SK-N-SH (cell line): ENCODE measurements around the gene ASIC3. TPM values are rescaled to one million over a fixed set of nuclear protein-coding genes. Genes with fewer than 3 reads are reported as not detected.

Experiments
- CTCF ChIA-PET: fragments of 300-600, 350-600 bp; formaldehyde crosslinking; extraction: SDS; loops from one replicate; lab custom pipeline; 2021; lab: Yijun Ruan, JAX
- POLR2A ChIA-PET: fragments of 350-600 bp; sonication (Branson Sonifier 250); formaldehyde crosslinking; extraction: SDS; loops from one replicate; lab custom pipeline; 2020; ENCODE audit warnings: antibody characterized with exemption, inconsistent platforms; lab: Yijun Ruan, JAX
- DNase-seq: peaks from one replicate; pipeline ENCODE4 v3.0.0; 2012
- H2AFZ ChIP-seq: fragments of 200-600 bp; sonication (generic); 2 replicates; pipeline ENCODE4 v1.8.1; 2016; ENCODE audit warnings: antibody characterized with exemption, mild to moderate bottlenecking, low read depth
- H3F3A ChIP-seq: fragments of 200-600 bp; sonication (generic); replicated peaks from 2 replicates; pipeline ENCODE3; 2016; ENCODE audit warnings: antibody characterized with exemption, mild to moderate bottlenecking; ENCODE audit not compliant: insufficient read depth
- H3K27ac ChIP-seq, 2 experiments: fragments of 200-500 bp in 1 of 2; fragments of 200-600 bp in 1 of 2; sonication (Bioruptor generic) in 1 of 2; sonication (generic), shearing (Covaris generic) in 1 of 2; 2 replicates each; pipeline versions ENCODE4 v1.5.1 to v1.6.1; 2014 to 2016; ENCODE audit warnings: low read depth in 2 of 2, inconsistent platforms in 1 of 2, low read length in 1 of 2, mild to moderate bottlenecking in 1 of 2, mixed read lengths in 1 of 2
- H3K27me3 ChIP-seq: fragments of 200-600 bp; sonication (generic), shearing (Covaris generic); 2 replicates; pipeline ENCODE4 v1.6.1; 2016; ENCODE audit warnings: mixed run types; ENCODE audit not compliant: insufficient read depth
- H3K36me3 ChIP-seq, 2 experiments: fragments of 200-500 bp in 1 of 2; fragments of 200-600 bp in 1 of 2; sonication (Bioruptor generic) in 1 of 2; sonication (generic) in 1 of 2; replicated peaks in 1 of 2; 2 replicates each; pipeline versions ENCODE3 to v1.5.1; 2014 to 2016; ENCODE audit warnings: low read length in 1 of 2, mild to moderate bottlenecking in 1 of 2; ENCODE audit not compliant: insufficient read depth in 2 of 2, control insufficient read depth in 1 of 2
- H3K4me1 ChIP-seq, 2 experiments: fragments of 200-500 bp in 1 of 2; fragments of 200-600 bp in 1 of 2; sonication (Bioruptor generic) in 1 of 2; sonication (generic), shearing (Covaris generic) in 1 of 2; 2 replicates each; pipeline versions ENCODE4 v1.5.1 to v1.6.1; 2014 to 2016; ENCODE audit warnings: low read depth in 1 of 2, low read length in 1 of 2, mixed run types in 1 of 2; ENCODE audit not compliant: insufficient read depth in 2 of 2, control insufficient read depth in 1 of 2
- H3K4me2 ChIP-seq: fragments of 200-600 bp; sonication (generic), shearing (Covaris generic); 2 replicates; pipeline ENCODE4 v1.6.1; 2017; ENCODE audit warnings: mixed run types
- H3K4me3 ChIP-seq, 2 experiments: fragments of 200-500 bp in 1 of 2; fragments of 200-600 bp in 1 of 2; sonication (Bioruptor generic) in 1 of 2; sonication (generic), shearing (Covaris generic) in 1 of 2; 2 replicates each; pipeline versions ENCODE4 v1.5.1 to v1.8.1; 2014 to 2016; ENCODE audit warnings: low read depth in 2 of 2, inconsistent platforms in 1 of 2, low read length in 1 of 2, mild to moderate bottlenecking in 1 of 2, mixed read lengths in 1 of 2, moderate library complexity in 1 of 2
- H3K79me2 ChIP-seq: fragments of 200-600 bp; sonication (generic); 2 replicates; pipeline ENCODE4 v1.8.1; 2017; ENCODE audit warnings: mild to moderate bottlenecking; ENCODE audit not compliant: insufficient read depth
- H3K9ac ChIP-seq: fragments of 200-600 bp; sonication (generic); 2 replicates; pipeline ENCODE4 v1.6.1; 2017; ENCODE audit warnings: mixed run types
- H3K9me2 ChIP-seq: fragments of 200-600 bp; sonication (generic); 2 replicates; pipeline ENCODE4 v1.6.1; 2017; ENCODE audit warnings: mixed run types
- H3K9me3 ChIP-seq: fragments of 200-600 bp; sonication (generic); 2 replicates; pipeline ENCODE4 v1.6.1; 2017; ENCODE audit warnings: mixed run types, mild to moderate bottlenecking, moderate library complexity
- H4K20me1 ChIP-seq: fragments of 200-600 bp; sonication (generic); 2 replicates; pipeline ENCODE4 v1.6.1; 2017; ENCODE audit warnings: mild to moderate bottlenecking, mixed run types; ENCODE audit not compliant: insufficient read depth
- CHD2 ChIP-seq: fragments of 150-350 bp; IDR thresholded peaks from 2 replicates; pipeline ENCODE4 v1.6.1; 2018; ENCODE audit warnings: low read length; ENCODE audit not compliant: partially characterized antibody
- EP300 ChIP-seq, 2 experiments: IDR thresholded peaks; 2 replicates each; pipeline versions ENCODE4 v1.4.0 to v1.6.1; 2012; ENCODE audit warnings: borderline replicate concordance in 1 of 2, low read depth in 1 of 2, low read length in 1 of 2
- FOXJ3 ChIP-seq: sonication (generic); formaldehyde crosslinking; IDR thresholded peaks from 2 replicates; pipeline ENCODE4 v1.5.1; 2020; ENCODE audit warnings: mild to moderate bottlenecking, missing genetic modification reagents
- FOXM1 ChIP-seq: IDR thresholded peaks from 2 replicates; pipeline ENCODE4 v1.4.0; 2012; ENCODE audit warnings: low read depth, mild to moderate bottlenecking
- GABPA ChIP-seq: IDR thresholded peaks from 2 replicates; pipeline ENCODE4 v1.4.0; 2012; ENCODE audit warnings: low read depth, mild to moderate bottlenecking
- IRF3 ChIP-seq: fragments of 150-350 bp; IDR thresholded peaks from 2 replicates; pipeline ENCODE4 v1.6.1; 2016; ENCODE audit warnings: mild to moderate bottlenecking, low read depth, low read length
- JUND ChIP-seq: IDR thresholded peaks from 2 replicates; pipeline ENCODE4 v1.4.0; 2012
- MEF2A ChIP-seq: IDR thresholded peaks from 2 replicates; pipeline ENCODE4 v1.4.0; 2012; ENCODE audit warnings: low read depth, borderline replicate concordance
- PBX3 ChIP-seq: IDR thresholded peaks from 2 replicates; pipeline ENCODE4; 2012
- POLR2AphosphoS5 ChIP-seq: IDR thresholded peaks from 2 replicates; pipeline ENCODE4 v1.6.1; 2012; ENCODE audit warnings: low read depth, low read length
- RXRA ChIP-seq: IDR thresholded peaks from 2 replicates; pipeline ENCODE4 v1.4.0; 2012; ENCODE audit warnings: low read depth, mild to moderate bottlenecking, borderline replicate concordance
- SIN3A ChIP-seq: IDR thresholded peaks from 2 replicates; pipeline ENCODE4 v1.6.1; 2012; ENCODE audit warnings: low read depth, mild to moderate bottlenecking, low read length, moderate library complexity, borderline replicate concordance
- SMC3 ChIP-seq: IDR thresholded peaks from 2 replicates; pipeline ENCODE4 v1.6.1; 2012; ENCODE audit warnings: low read depth, low read length, improper control_type of control experiment
- TAF1 ChIP-seq: IDR thresholded peaks from 2 replicates; pipeline ENCODE4 v1.6.1; 2012; ENCODE audit warnings: low read depth, mild to moderate bottlenecking, low read length, moderate library complexity, borderline replicate concordance
- TCF12 ChIP-seq: IDR thresholded peaks from 2 replicates; pipeline ENCODE4 v1.4.0; 2012
- TEAD4 ChIP-seq: IDR thresholded peaks from 2 replicates; pipeline ENCODE4 v1.4.0; 2012; ENCODE audit warnings: mild to moderate bottlenecking, borderline replicate concordance; ENCODE audit not compliant: insufficient read depth
- USF1 ChIP-seq: IDR thresholded peaks from 2 replicates; pipeline ENCODE4 v1.4.0; 2012; ENCODE audit warnings: low read depth, borderline replicate concordance
- USF2 ChIP-seq: fragments of 150-350 bp; IDR thresholded peaks from 2 replicates; pipeline ENCODE4 v1.6.1; 2017; ENCODE audit warnings: antibody characterized with exemption, low read length, low read depth, borderline replicate concordance
- ZBTB33 ChIP-seq: IDR thresholded peaks from 2 replicates; pipeline ENCODE4 v1.4.0; 2012; ENCODE audit warnings: low read depth, borderline replicate concordance
- WGBS: methylation state at CpG from one replicate; pipeline ENCODE4 v1.1.6; 2017; ENCODE audit warnings: low lambda C conversion rate; 5-methylcytosine and 5-hydroxymethylcytosine counted together
- polyA plus RNA-seq, 3 experiments: library from polyadenylated mRNA; depleted of rRNA; stranded (reverse); fragments of >200 nt; gene quantifications; 2 replicates each; pipeline ENCODE4 v1.2.3, GENCODE V29; 2012

ASIC3 gene
- polyA plus RNA-seq, 1 of the 3 experiments (the other 2 are of a cell fraction) = 4.5 TPM

GRCh38 chr7:151071032-151071866, 22.9 kb downstream of the ASIC3 start:
- no peaks in the 10 kb centered on the region for H3K27me3 ChIP-seq
- CTCF ChIA-PET = interaction anchor here (1.5 to 12.2 kb wide), 2 partner anchors 12 to 43 kb away, joined by 4 to 77 read pairs; partner anchors contain the start of genes ABCB8, CDK5 and SLC4A2
- WGBS = 93% methylated on average over 39 of the region's 39 CpGs
- no peaks in the 10 kb centered on the region for H3K9me3 ChIP-seq
- peaks cover 22% of the 10 kb centered on the region; the same call in 1 of the 2 replicates for H3K79me2 ChIP-seq
- POLR2A ChIA-PET = interaction anchor here (1.0 kb wide), 1 partner anchor 9 kb away, joined by 3 read pairs; the partner anchor contains the start of gene FASTK
- H2AFZ ChIP-seq = no peak overlapping the region
- H3K9me2 ChIP-seq = no peaks in the 10 kb centered on the region
- H3K36me3 ChIP-seq = peaks cover 61 to 85% of the 10 kb centered on the region in 2 experiments
- H3K27ac ChIP-seq = no peak overlapping the region
- H3F3A ChIP-seq = peaks cover 25% of the 10 kb centered on the region
- TF ChIP-seq IRF3 (no peak), SIN3A (no peak), PBX3 (no peak), EP300 (IDR thresholded peaks at IDR 0.05; ENCODE audit: borderline replicate concordance in 1 of 2, low read depth in 1 of 2, low read length in 1 of 2) (no peak), TAF1 (no peak), USF2 (no peak), ZBTB33 (no peak), RXRA (no peak), TCF12 (no peak), POLR2AphosphoS5 (no peak), FOXM1 (no peak), USF1 (no peak), CHD2 (no peak), MEF2A (no peak), JUND (no peak), FOXJ3 (CRISPR knock-in tag) (no peak), TEAD4 (no peak), GABPA (no peak), SMC3 (no peak)
- no peaks in the 10 kb centered on the region; a peak in 1 of 4 replicates for H3K4me1 ChIP-seq
- no peak overlapping the region for H3K4me3 ChIP-seq
- H3K4me2 ChIP-seq = no peak overlapping the region
- H3K9ac ChIP-seq = no peak overlapping the region
- DNase-seq = no peak
- H4K20me1 ChIP-seq = no peaks in the 10 kb centered on the region; the same call in 1 of the 2 replicates
